HUES64 (cell line): ENCODE data around the gene ITGB2.

Source experiments
- H3K27ac ChIP-seq: 2 replicates; pipeline ENCODE4 v1.7.0; 2013; ENCODE audit warnings: low read depth, low read length, inconsistent platforms
- H3K27me3 ChIP-seq: 2 replicates; pipeline ENCODE4 v1.6.1; 2013; ENCODE audit warnings: mild to moderate bottlenecking, low read length; ENCODE audit not compliant: insufficient read depth
- H3K36me3 ChIP-seq: 2 replicates; pipeline ENCODE4 v1.6.1; 2013; ENCODE audit warnings: mild to moderate bottlenecking, low read length; ENCODE audit not compliant: insufficient read depth
- H3K4me1 ChIP-seq: 2 replicates; pipeline ENCODE4 v1.6.1; 2013; ENCODE audit warnings: mild to moderate bottlenecking, low read length, moderate library complexity; ENCODE audit not compliant: insufficient read depth
- H3K4me3 ChIP-seq: 2 replicates; pipeline ENCODE4 v1.5.1; 2013; ENCODE audit warnings: mild to moderate bottlenecking, low read length, moderate library complexity
- H3K9ac ChIP-seq: 2 replicates; pipeline ENCODE4 v1.6.1; 2013; ENCODE audit warnings: mild to moderate bottlenecking, low read depth, low read length
- H3K9me3 ChIP-seq: 2 replicates; pipeline ENCODE4 v1.6.1; 2013; ENCODE audit warnings: low read depth, low read length; ENCODE audit not compliant: insufficient read depth
- WGBS: fragments of 150-250, 120-280 bp; methylation state at CpG from one replicate; pipeline ENCODE4 v1.1.7; 2013; ENCODE audit warnings: missing lambda C conversion rate; 5-methylcytosine and 5-hydroxymethylcytosine counted together

Gene ITGB2

GRCh38 chr21:44850905-44851657, 69.6 kb downstream of the ITGB2 start:
- Histone ChIP-seq H3K27me3 (no peaks in the 10 kb centered on the region), H3K9ac (no peak overlapping the region), H3K4me3 (no peak overlapping the region), H3K27ac (no peak overlapping the region), H3K36me3 (peaks cover 70% of the 10 kb centered on the region), H3K9me3 (no peaks in the 10 kb centered on the region), H3K4me1 (peaks cover 5% of the 10 kb centered on the region)
- 96% methylated on average over 26 of the region's 26 CpGs for WGBS

- Histone ChIP-seq H3K4me3 (no peak overlapping the region), H3K4me1 (peaks cover 6% of the 10 kb centered on the region), H3K27me3 (no peaks in the 10 kb centered on the region), H3K9ac (no peak overlapping the region), H3K36me3 (peaks cover 62% of the 10 kb centered on the region), H3K27ac (no peak overlapping the region), H3K9me3 (no peaks in the 10 kb centered on the region)
- 95% methylated on average over 20 of the region's 20 CpGs for WGBS
Observed at GRCh38 chr21:44850208-44850800, 70.4 kb downstream of the ITGB2 start.

DNA sequence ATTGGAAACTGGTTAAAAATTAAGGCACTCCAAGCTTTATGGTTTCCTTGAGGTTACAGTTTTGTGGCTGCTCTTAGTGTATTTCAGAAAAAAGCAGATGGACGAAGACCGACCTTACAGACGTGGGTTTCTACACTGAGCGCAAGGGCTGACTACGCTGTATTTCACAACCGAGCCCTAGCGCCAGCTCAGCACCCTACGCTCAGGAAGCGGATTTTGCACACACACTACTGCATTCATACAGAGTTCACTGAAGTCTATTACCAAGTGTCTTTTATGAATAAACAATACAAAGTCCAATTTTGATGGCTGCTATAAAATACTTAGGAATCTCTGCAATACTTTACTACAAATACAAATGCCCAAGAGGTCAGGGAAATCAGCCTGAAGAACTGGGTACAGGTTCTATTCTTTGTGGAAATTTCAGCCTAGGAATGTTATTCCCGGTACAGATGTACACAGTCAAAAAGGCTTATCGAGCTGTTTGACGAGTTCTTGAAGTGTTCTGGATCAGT, 71.0 kb downstream of the ITGB2 start:
- no peaks in the 10 kb centered on the region for H3K27me3 ChIP-seq
- no peaks in the 10 kb centered on the region for H3K9me3 ChIP-seq
- no peak overlapping the region for H3K9ac ChIP-seq
- H3K36me3 ChIP-seq = peaks cover 56% of the 10 kb centered on the region
- no peak overlapping the region for H3K4me3 ChIP-seq
- H3K27ac ChIP-seq = no peak overlapping the region
- WGBS = 95% methylated on average over 12 of the region's 12 CpGs
- H3K4me1 ChIP-seq = peaks cover 6% of the 10 kb centered on the region

- Histone ChIP-seq H3K27ac (no peak overlapping the region), H3K4me1 (peaks cover 6% of the 10 kb centered on the region), H3K4me3 (no peak overlapping the region), H3K9me3 (no peaks in the 10 kb centered on the region), H3K27me3 (no peaks in the 10 kb centered on the region), H3K36me3 (peaks cover 49% of the 10 kb centered on the region), H3K9ac (no peak overlapping the region)
- WGBS = 96% methylated on average over 36 of the region's 36 CpGs
Observed at GRCh38 chr21:44848821-44849521, 71.7 kb downstream of the ITGB2 start.

- Histone ChIP-seq H3K36me3 (peaks cover 39% of the 10 kb centered on the region), H3K9ac (no peak overlapping the region), H3K4me3 (no peak overlapping the region), H3K27me3 (no peaks in the 10 kb centered on the region), H3K27ac (no peak overlapping the region), H3K4me1 (peaks cover 6% of the 10 kb centered on the region), H3K9me3 (no peaks in the 10 kb centered on the region)
- 90% methylated on average over 24 of the region's 24 CpGs for WGBS
Observed at GRCh38 chr21:44847261-44848056, 73.2 kb downstream of the ITGB2 start.

- Histone ChIP-seq H3K36me3 (peaks cover 31% of the 10 kb centered on the region), H3K9ac (no peak overlapping the region), H3K4me1 (peaks cover 6% of the 10 kb centered on the region), H3K27ac (no peak overlapping the region), H3K9me3 (no peaks in the 10 kb centered on the region), H3K27me3 (no peaks in the 10 kb centered on the region), H3K4me3 (peak overlapping the region; percentile 37)
- WGBS = 82% methylated on average over 27 of the region's 27 CpGs
Observed at GRCh38 chr21:44846485-44847260, 74.0 kb downstream of the ITGB2 start.

GRCh38 chr21:44846224-44846484, 74.5 kb downstream of the ITGB2 start:
- WGBS = 85% methylated on average over 1 of the region's 1 CpG
- peaks cover 6% of the 10 kb centered on the region for H3K4me1 ChIP-seq
- H3K27ac ChIP-seq = no peak overlapping the region
- no peaks in the 10 kb centered on the region for H3K9me3 ChIP-seq
- peak overlapping the region; percentile 37 for H3K4me3 ChIP-seq
- H3K9ac ChIP-seq = no peak overlapping the region
- H3K36me3 ChIP-seq = peaks cover 26% of the 10 kb centered on the region
- no peaks in the 10 kb centered on the region for H3K27me3 ChIP-seq

GRCh38 chr21:44845418-44846223, 75.1 kb downstream of the ITGB2 start:
- H3K27me3 ChIP-seq = no peaks in the 10 kb centered on the region

GRCh38 chr21:44844256-44844655, 76.4 kb downstream of the ITGB2 start:
- no peak overlapping the region for H3K27ac ChIP-seq
- peaks cover 7% of the 10 kb centered on the region for H3K36me3 ChIP-seq
- no peaks in the 10 kb centered on the region for H3K9me3 ChIP-seq
- H3K27me3 ChIP-seq = no peaks in the 10 kb centered on the region
- H3K4me1 ChIP-seq = peaks cover 6% of the 10 kb centered on the region
- H3K9ac ChIP-seq = no peak overlapping the region
- H3K4me3 ChIP-seq = no peak overlapping the region
- WGBS = 54% methylated on average over 16 of the region's 16 CpGs

More at GRCh38 chr21:44845418-44846223, 75.1 kb downstream of the ITGB2 start:
- no peak overlapping the region for H3K27ac ChIP-seq
- H3K4me1 ChIP-seq = peaks cover 6% of the 10 kb centered on the region
- WGBS = 25% methylated on average over 34 of the region's 34 CpGs
- peak overlapping the region; percentile 37 for H3K4me3 ChIP-seq
- peaks cover 21% of the 10 kb centered on the region for H3K36me3 ChIP-seq
- H3K9ac ChIP-seq = no peak overlapping the region
- no peaks in the 10 kb centered on the region for H3K9me3 ChIP-seq
